Fibroblast of lung (primary cell): Measurements from ENCODE around the gene RFX1. TPM values are rescaled to one million over a fixed set of nuclear protein-coding genes. Genes with fewer than 3 reads are reported as not detected.
"Not testable (repeated sequence)": the region's sequence is repeated elsewhere in the genome, so short reads cannot be mapped to it uniquely, and the experiment has no call there.

Experiments
- DNase-seq, 2 donors: peaks; one replicate each; pipeline versions ENCODE4 v3.0.0 to v3.0.0-alpha.2; 2010; ENCODE audit warnings: low read depth in 2 of 2
- H2AFZ ChIP-seq: 2 replicates; pipeline ENCODE4 v1.5.1; 2012; ENCODE audit warnings: low read length, control low read depth, inconsistent platforms
- H3K27ac ChIP-seq: 2 replicates; pipeline ENCODE4 v1.5.1; 2011; ENCODE audit warnings: low read length, control low read depth; ENCODE audit not compliant: insufficient read depth
- H3K27me3 ChIP-seq: 2 replicates; pipeline ENCODE4 v1.5.1; 2011; ENCODE audit warnings: mild to moderate bottlenecking, low read length; ENCODE audit not compliant: control insufficient read depth, insufficient read depth
- H3K36me3 ChIP-seq: 2 replicates; pipeline ENCODE4 v1.5.1; 2011; ENCODE audit warnings: low read length; ENCODE audit not compliant: control insufficient read depth, insufficient read depth
- H3K4me1 ChIP-seq: 2 replicates; pipeline ENCODE4 v1.5.1; 2011; ENCODE audit warnings: low read length; ENCODE audit not compliant: control insufficient read depth, insufficient read depth; ENCODE audit errors: extremely low read depth
- H3K4me2 ChIP-seq: 2 replicates; pipeline ENCODE4 v1.5.1; 2011; ENCODE audit warnings: low read length, control low read depth; ENCODE audit not compliant: insufficient read depth; ENCODE audit errors: extremely low read depth
- H3K4me3 ChIP-seq, 4 experiments: fragments of 200-600 bp in 1 of 4; sonication (generic) in 1 of 4; replicated peaks in 1 of 4; 2 replicates each; pipeline ENCODE4 v1.5.1; 2011 to 2016; ENCODE audit warnings: low read length in 4 of 4, low read depth in 3 of 4, mild to moderate bottlenecking in 3 of 4, control low read depth in 2 of 4, inconsistent platforms in 1 of 4, mixed read lengths in 1 of 4; ENCODE audit not compliant: insufficient read depth in 1 of 4; ENCODE audit errors: control extremely low read depth in 1 of 4
- H3K79me2 ChIP-seq: 2 replicates; pipeline ENCODE4 v1.5.1; 2012; ENCODE audit warnings: mild to moderate bottlenecking, low read length, inconsistent platforms; ENCODE audit not compliant: control insufficient read depth, insufficient read depth
- H3K9ac ChIP-seq: 2 replicates; pipeline ENCODE4 v1.5.1; 2011; ENCODE audit warnings: mild to moderate bottlenecking, low read length, control low read depth; ENCODE audit not compliant: insufficient read depth
- H3K9me3 ChIP-seq: 2 replicates; pipeline ENCODE4 v1.5.1; 2012; ENCODE audit warnings: low read depth, low read length; ENCODE audit not compliant: control insufficient read depth, insufficient read depth
- H4K20me1 ChIP-seq: 2 replicates; pipeline ENCODE4 v1.5.1; 2011; ENCODE audit warnings: low read length; ENCODE audit not compliant: control insufficient read depth, insufficient read depth; ENCODE audit errors: extremely low read depth
- EZH2 ChIP-seq: IDR thresholded peaks from 2 replicates; pipeline ENCODE4 v1.5.1; 2012; ENCODE audit warnings: low read length, control low read depth, mild to moderate bottlenecking; ENCODE audit errors: missing control alignments
- polyA plus RNA-seq, 2 donors: library from polyadenylated mRNA; depleted of rRNA in 1 of 2; stranded (reverse) in 1 of 2; unstranded in 1 of 2; fragments of >200 nt; gene quantifications; 2 replicates each; pipeline ENCODE4 v1.2.1, GENCODE V29; 2011 to 2012; ENCODE audit warnings: missing spikeins in 1 of 2
- total RNA-seq: library from RNA; depleted of rRNA; stranded (reverse); fragments of >200 nt; gene quantifications from 2 replicates; pipeline ENCODE4 v1.2.1, GENCODE V29; 2014
- TF ChIP-seq, protein P1 (sequence below), 2 donors: IDR thresholded peaks in 1 of 2; conservative IDR thresholded peaks in 1 of 2; 1 replicate in 1 of 2; 2 replicates in 1 of 2; pipeline ENCODE4 v1.5.1; 2011 to 2012; ENCODE audit warnings: low read length in 2 of 2, control low read depth in 1 of 2, inconsistent platforms in 1 of 2, low read depth in 1 of 2, mild to moderate bottlenecking in 1 of 2

Gene RFX1
- total and polyA plus RNA-seq, 2 donors (not counting 1 experiment from before 2014, with no cell fraction given) = 0.44 to 2.6 TPM

DNA sequence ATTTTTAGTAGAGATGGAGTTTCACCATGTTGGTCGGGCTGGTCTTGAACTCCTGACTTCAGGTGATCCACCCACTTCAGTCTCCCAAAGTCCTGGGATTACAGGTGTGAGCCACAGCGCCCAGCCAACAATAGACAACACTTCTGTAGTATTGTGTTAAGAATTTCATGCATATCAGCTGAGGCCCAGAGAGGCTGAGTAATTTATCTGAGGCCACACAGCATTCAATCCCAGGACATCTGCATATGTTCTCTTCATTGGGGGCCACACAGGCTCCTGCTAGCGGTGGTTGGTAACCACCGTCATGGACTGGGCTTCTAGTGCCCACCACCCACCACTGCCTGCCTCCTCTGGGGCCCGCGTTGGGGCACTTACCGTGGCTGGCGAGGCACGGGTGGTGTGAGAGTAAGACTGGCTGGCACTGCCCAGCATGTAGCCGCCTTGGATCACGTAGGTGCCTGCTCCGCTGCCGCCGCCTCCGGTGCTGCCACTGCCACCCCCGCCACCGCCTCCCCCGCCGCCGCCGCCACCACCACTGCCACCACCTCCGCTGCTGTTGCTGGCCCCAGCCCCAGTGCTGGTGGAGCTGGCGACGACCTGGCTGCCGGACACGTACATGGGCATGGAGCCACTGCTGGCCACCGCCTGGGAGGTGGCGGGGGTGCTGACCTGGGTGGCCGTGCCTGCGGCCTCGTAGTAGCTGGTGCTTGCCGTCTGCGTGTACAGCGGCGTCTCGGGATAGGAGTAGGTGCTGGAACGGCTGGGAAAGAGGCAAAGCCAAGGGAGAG is 33.6 kb downstream of the RFX1 start:
- Histone ChIP-seq H3K9ac (no peak overlapping the region), H3K79me2 (no peaks in the 10 kb centered on the region), H3K9me3 (no peaks in the 10 kb centered on the region), H3K4me3 (no peak overlapping the region), H3K36me3 (peaks cover 7% of the 10 kb centered on the region), H3K27me3 (no peaks in the 10 kb centered on the region), H2AFZ (no peak overlapping the region), H4K20me1 (no peaks in the 10 kb centered on the region), H3K4me1 (no peaks in the 10 kb centered on the region), H3K4me2 (no peak overlapping the region), H3K27ac (no peak overlapping the region)
- DNase-seq = no peak
- TF ChIP-seq, protein P1, sequence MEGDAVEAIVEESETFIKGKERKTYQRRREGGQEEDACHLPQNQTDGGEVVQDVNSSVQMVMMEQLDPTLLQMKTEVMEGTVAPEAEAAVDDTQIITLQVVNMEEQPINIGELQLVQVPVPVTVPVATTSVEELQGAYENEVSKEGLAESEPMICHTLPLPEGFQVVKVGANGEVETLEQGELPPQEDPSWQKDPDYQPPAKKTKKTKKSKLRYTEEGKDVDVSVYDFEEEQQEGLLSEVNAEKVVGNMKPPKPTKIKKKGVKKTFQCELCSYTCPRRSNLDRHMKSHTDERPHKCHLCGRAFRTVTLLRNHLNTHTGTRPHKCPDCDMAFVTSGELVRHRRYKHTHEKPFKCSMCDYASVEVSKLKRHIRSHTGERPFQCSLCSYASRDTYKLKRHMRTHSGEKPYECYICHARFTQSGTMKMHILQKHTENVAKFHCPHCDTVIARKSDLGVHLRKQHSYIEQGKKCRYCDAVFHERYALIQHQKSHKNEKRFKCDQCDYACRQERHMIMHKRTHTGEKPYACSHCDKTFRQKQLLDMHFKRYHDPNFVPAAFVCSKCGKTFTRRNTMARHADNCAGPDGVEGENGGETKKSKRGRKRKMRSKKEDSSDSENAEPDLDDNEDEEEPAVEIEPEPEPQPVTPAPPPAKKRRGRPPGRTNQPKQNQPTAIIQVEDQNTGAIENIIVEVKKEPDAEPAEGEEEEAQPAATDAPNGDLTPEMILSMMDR (conservative IDR thresholded peaks at IDR 0.05 in 1 of 2, IDR thresholded peaks at IDR 0.05 in 1 of 2; ENCODE audit: low read depth in 1 of 2, low read length in 2 of 2) = no peak
- TF ChIP-seq EZH2 = no peak

DNA sequence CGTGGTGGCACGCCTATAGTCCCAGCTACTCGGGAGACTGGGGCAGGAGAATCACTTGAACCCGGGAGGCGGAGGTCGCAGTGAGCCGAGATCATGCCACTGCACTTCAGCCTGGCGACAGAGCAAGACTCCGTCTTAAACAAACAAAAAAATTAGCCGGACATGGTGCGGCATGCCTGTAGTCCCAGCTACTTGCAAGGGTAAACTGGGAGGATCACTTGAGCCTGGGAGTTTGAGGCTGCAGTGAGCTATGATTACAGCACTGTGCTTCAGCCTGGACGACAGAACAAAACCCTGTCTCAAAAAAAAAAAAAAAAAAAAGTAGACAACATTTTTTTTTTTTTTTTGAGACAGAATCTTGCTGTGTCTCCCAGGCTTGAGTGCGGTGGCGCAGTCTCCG is 34.3 kb downstream of the RFX1 start:
- H3K9ac ChIP-seq, H3K4me1 ChIP-seq: not testable (repeated sequence)

DNA sequence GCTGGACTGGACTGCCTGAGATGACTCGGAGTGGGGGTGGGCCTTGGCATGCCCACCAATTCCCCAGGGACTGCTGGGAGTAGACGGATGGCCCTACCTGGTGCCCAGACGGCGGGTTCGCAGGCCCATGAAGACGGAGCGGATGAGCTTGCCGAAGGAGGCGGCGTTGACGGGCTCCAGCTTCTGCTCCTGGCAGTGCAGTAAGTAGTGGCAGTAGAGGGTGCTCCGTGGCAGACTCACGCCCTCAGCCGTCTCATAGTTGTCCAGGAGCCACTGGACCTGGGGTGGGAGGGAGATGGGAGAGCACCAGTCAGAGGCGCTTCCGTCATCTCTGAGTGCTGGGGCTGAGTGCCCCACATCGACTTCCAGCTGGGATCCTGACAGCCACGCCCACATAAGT is 36.2 kb downstream of the RFX1 start:
- no peaks in the 10 kb centered on the region for H4K20me1 ChIP-seq
- H2AFZ ChIP-seq = no peak overlapping the region
- no peak overlapping the region for H3K9ac ChIP-seq
- no peaks in the 10 kb centered on the region for H3K9me3 ChIP-seq
- peaks cover 16% of the 10 kb centered on the region for H3K36me3 ChIP-seq
- no peak for TF ChIP-seq EZH2
- TF ChIP-seq, protein P1 (conservative IDR thresholded peaks at IDR 0.05 in 1 of 2, IDR thresholded peaks at IDR 0.05 in 1 of 2; ENCODE audit: low read depth in 1 of 2, low read length in 2 of 2) = no peak
- no peak for DNase-seq
- H3K27ac ChIP-seq = no peak overlapping the region
- H3K4me3 ChIP-seq = no peak overlapping the region
- H3K27me3 ChIP-seq = no peaks in the 10 kb centered on the region
- no peak overlapping the region for H3K4me2 ChIP-seq
- H3K4me1 ChIP-seq = no peaks in the 10 kb centered on the region
- H3K79me2 ChIP-seq = no peaks in the 10 kb centered on the region

More for the DNA sequence above, 34.3 kb downstream of the RFX1 start:
- H3K27me3 ChIP-seq, H3K27ac ChIP-seq, H3K4me3 ChIP-seq, H3K4me2 ChIP-seq, H3K79me2 ChIP-seq, H4K20me1 ChIP-seq, H2AFZ ChIP-seq, H3K9me3 ChIP-seq, DNase-seq: not testable (repeated sequence)
- peaks cover 10% of the 10 kb centered on the region for H3K36me3 ChIP-seq
